GM19099 (cell line): ENCODE measurements around the gene ICA1.

Experiments used
- POLR2A ChIP-seq: IDR thresholded peaks from 3 replicates; pipeline ENCODE4 v1.6.1; 2011; ENCODE audit warnings: low read depth; ENCODE audit not compliant: insufficient read length; ENCODE audit errors: extremely low read depth

The ICA1 gene

GRCh38 chr7:8215648-8216333 is 46.2 kb downstream of the ICA1 start:
- no peak for TF ChIP-seq POLR2A

DNA sequence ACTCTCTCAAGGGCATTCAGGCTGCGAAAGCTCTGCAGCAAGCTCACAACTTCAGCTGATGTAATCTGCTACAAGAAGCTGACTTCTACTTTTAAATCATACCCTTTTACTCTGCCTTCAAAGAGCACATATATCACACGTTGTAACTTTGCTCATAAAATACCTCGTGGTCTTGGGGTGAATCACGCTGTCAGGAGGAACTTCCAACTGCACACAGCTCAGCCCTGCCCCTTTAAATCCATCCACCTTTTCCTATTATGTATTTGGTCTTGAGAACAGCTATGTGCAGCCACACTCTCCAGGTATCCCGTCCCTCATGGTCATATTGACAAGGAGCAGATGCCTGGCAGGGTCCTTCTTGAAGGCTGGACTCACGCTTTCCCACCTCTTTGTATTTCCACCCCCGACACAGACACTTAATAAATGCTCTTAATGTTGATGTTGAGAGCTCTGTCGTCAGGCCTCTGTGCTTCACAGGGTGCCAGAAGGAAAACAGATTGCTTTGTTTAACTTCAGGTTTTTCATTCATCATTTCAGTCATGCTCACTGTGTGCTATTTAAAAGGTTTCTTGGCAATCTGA is 47.6 kb downstream of the ICA1 start:
- TF ChIP-seq POLR2A = no peak

DNA sequence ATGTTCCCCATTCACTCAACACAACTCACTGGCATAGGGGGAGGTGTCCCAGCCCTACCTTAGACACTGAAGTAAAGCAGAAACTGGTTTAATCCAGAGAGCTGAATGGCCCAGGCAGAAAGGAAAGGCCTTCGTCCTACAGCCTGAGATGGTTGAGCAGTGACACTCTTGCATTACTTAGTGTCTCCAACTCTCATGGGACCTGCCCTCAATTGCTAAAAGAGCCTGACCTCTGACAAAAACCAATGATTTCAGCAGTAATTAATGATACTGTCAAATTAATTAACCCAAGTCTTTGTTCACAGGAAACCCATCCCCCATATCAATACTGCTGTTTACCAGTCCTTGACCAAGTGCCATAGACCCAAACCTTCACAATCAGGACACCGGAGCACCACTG is 48.6 kb downstream of the ICA1 start:
- TF ChIP-seq POLR2A = no peak

DNA sequence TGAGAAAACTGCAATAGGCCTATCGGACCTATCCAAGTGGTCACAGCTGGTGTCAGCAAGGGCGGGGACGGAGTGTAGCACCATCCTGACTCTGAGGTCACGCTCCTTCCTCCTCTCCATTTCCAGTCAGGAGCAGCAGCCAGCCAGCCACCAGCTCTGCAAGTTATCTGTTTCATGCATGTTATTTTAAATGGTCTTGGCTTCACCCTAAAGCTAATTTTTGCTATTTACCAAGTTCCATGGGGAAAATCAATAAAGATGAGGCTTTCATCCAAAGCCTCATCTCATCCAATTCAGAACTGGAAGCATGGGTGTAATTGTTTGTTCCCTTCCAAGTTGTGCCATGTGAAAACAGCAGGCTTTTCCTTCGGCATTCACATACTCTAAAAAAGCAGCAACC is 49.3 kb downstream of the ICA1 start:
- TF ChIP-seq POLR2A = no peak

DNA sequence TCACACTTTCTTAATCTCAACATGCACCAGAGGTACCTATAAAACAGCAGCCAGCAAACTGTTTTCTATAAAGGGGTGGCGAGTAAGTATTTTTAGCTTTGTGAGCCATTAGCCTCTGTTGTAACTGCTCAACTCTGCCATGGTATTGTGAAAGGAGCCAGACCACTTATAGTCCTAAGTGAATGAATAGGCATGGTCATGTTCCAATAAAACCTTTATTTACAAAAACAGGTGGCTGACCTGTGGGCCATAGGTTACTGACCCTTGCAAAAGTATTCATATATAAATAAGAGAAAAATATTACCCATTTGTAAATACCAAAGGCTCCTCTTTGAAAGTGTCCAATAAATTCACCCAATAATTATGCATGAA is 50.3 kb downstream of the ICA1 start:
- TF ChIP-seq POLR2A = no peak

DNA sequence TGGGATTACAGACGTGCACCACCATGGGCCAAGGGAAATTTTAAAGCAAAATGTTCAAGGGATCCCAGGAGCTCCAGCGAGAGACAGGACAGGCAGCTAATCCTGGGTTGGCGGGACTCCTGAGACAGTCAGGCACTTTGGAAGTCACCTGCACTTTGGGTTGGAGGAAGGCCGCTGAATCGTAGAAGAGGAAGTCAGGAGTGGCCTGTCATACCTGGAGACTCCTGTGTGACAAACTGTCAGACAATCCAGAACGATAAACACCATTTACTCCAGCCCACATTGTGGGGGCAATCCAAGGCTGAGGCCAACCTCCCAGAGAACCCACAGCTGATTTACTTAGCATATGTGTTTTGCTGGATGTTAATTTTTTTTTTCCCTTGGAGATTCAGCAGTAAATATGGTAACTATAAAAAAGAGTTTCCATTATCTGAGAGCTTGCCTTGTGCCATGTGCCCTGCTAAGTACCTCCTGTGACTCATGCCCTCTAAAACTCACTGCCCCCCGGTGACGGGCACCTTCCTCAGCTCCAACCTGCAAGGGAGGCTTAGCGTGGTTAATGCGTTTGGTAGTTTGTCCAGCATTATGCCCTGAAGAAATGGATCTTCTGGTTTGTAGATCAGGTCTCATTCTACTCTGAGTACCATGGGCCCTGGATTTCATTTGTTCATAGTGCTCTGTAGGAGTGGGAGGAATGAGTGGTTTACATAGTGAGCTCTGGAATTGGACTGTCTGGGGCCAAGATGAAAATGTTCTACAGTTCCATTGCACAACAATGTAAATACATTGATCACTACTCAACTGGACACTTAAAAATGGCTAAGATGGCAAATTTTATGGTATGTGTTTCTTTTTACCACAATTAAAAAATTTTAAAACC is 50.9 kb downstream of the ICA1 start:
- no peak for TF ChIP-seq POLR2A

DNA sequence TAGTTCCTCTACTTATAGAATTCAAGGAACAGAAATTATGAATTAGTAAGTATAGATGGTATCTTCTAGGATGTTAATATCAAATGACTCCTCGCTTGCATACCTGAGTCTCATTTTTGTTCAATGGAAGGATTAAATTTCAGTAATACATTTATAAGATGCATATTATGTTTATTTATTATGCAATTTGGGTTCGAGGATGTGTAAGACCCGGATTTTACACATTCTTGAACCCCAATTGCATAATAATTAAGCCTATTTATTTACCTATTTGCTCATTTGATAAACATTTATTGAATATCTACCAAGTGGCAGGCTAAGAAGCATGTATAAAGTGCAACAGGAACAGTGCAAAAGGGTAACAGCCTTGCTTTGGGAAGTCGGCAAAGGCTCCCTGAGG is 52.6 kb downstream of the ICA1 start:
- TF ChIP-seq POLR2A = no peak

- no peak for TF ChIP-seq POLR2A
Measured at GRCh38 chr7:8208816-8209215, 53.2 kb downstream of the ICA1 start.

GRCh38 chr7:8206956-8207355 is 55.0 kb downstream of the ICA1 start:
- no peak for TF ChIP-seq POLR2A

- TF ChIP-seq POLR2A = no peak
Measured at GRCh38 chr7:8205537-8205936, 56.4 kb downstream of the ICA1 start.

DNA sequence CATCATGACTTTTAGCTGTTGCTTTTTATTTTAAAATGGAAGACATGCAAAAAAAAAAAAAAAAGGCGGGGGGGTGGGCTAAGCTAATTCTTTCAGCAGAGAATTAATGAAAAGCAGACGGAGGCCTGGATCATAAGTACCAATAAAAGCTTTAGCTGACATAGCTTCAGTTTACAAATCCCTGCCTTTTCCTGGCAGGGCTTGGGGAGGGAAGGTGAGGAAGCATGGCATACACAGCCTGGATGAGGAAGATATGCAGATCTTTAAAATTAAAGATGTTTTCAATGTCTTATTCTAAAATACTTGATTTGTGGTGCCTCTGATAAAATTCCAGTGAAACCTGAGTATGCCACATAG is 57.0 kb downstream of the ICA1 start:
- TF ChIP-seq POLR2A = no peak

DNA sequence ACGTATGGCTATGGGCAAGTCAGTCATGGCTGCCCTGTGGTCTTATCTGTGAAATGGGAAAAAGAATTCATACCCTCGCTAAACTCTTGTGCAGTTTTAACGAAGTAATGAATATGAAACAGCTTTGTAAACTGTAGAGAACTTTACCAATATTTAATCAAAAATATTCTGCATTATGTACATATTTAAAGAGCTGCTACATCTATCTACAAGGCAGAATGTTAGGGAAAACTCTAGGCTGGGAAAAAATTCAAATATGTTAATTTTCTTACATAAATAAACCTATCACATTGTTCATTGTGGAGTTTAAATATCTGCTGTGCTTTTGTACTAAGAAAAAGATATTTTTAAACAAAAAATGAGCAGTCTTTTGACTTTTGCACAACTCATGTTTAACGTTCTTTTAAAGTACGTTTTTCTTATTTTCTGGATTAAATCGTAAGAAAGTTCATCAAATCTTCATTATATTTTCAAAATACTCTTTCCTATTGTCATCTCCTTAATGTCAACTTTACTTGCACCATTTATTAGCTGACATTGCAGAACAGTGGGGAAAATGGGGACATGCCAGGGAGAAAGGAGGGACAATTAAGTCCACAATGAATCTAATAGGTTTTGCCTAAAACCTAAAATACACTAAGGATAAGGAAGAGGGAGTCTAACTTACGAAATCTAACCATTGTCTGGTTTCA is 57.5 kb downstream of the ICA1 start:
- no peak for TF ChIP-seq POLR2A

- no peak for TF ChIP-seq POLR2A
Measured at GRCh38 chr7:8201846-8202441, 60.0 kb downstream of the ICA1 start.

- TF ChIP-seq POLR2A = no peak
Measured at GRCh38 chr7:8200717-8201116, 61.2 kb downstream of the ICA1 start.

DNA sequence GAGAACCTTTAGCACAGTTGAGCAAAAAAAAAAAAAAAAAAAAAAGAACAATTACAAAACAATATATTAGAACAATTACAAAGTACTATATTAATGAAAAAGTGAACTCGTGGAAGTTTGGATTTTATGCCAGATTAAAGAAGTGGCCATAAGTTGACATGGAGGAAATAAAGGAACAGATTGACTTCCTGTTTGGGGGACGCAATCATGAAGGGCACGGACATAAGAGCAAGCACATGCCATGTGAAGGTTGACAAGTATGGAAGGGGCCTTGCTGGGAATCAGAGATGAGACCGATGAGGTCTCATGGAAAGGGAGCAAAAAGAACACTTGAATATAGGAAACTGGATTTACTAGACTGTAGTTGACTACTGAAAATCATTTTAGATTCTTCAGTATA is 61.7 kb downstream of the ICA1 start:
- no peak for TF ChIP-seq POLR2A
